Fibroblast of skin of right biceps (primary cell): ENCODE results near the gene DRP2.
"Not testable (repeated sequence)": the region's sequence is repeated elsewhere in the genome, so short reads cannot be mapped to it uniquely, and the experiment has no call there.

ENCODE experiments used
- DNase-seq: peaks from one replicate; pipeline ENCODE4 v3.0.0-alpha.2; 2013

Gene DRP2

GRCh38 chrX:101237041-101237440 is 17.5 kb downstream of the DRP2 start:
- DNase-seq = no peak

GRCh38 chrX:101241531-101241930 is 21.9 kb downstream of the DRP2 start:
- DNase-seq = no peak

GRCh38 chrX:101252634-101253033 is 33.0 kb downstream of the DRP2 start:
- DNase-seq = peak; percentile 11

DNA sequence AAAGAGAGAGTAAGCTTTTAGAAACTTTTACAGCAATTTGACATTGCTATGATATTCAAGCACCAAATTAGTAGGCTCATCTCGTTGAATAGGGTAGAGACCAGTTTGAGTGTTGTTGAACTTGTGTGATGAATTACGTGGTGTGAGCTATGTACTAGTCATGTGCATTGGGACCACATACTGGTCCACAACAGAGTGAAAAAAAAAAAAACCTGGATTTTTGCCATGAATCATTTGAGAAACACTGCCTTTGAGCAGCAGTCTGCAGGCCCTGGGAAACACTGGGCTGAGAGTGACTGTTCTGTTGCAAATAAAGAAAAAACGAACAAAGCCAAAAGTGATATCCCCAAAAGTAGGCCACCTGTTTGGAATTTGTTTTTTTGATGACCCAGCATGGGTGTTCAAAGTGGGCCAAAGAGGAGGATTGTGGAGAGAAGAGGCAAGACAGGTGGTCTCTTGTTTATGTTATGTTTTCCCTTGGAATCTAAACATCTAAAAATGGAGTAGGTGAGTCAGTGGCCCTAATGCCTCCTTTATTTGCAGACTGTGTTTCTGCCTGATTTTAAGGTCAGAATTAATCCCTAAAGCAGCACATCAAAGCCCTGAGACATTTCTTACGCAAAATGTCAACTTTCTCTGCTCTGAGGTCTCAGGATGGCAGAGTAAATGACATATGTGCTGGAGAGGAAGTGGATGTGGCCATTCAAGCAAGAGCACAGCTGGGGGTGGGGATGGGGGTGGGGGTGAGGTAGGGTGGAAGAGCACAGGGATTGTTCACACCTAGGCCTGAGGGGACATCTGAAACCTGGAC is 38.1 kb downstream of the DRP2 start:
- DNase-seq = peak; percentile 24

- no peak for DNase-seq
These were observed 38.6 kb downstream of the DRP2 start for GRCh38 chrX:101258259-101258581.

DNA sequence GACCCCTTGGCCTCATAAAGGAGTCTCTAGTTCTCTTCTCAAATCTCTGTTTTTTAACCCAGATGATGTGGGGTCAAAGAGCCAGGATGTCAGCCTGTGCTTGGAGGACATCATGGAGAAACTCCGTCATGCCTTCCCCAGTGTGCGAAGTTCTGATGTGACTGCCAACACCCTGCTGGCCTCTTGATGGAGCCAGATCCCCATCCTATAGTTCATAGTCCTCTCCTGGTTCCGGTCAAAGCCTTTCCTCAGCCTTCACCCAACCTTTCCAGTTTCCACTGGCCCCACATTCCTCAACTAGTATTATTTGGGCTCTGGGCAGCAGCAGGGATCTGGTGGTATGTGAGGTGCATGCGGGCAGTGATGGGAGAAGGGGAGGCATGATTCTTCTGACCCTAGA is 40.8 kb downstream of the DRP2 start:
- no peak for DNase-seq

GRCh38 chrX:101262590-101262989 is 43.0 kb downstream of the DRP2 start:
- DNase-seq = no peak

DNA sequence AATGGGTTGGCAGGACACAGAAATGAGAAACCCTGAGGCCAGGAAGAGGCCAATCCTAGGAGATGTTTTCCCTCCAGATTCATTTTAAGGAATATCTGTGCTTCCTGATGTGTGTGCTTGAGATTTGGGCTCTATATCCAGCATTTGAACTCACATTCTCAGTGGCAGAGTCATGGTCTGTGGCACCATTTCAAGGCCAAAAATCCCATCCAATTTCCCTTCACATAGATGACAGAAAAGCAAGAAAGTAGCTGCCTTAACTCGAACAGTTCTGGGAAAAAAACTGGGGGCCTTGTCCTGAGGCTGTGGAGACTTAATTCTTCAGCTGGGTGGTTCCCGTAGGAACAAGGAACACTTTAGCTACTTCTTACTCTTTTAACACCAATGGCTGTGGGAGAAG is 44.2 kb downstream of the DRP2 start:
- no peak for DNase-seq

DNA sequence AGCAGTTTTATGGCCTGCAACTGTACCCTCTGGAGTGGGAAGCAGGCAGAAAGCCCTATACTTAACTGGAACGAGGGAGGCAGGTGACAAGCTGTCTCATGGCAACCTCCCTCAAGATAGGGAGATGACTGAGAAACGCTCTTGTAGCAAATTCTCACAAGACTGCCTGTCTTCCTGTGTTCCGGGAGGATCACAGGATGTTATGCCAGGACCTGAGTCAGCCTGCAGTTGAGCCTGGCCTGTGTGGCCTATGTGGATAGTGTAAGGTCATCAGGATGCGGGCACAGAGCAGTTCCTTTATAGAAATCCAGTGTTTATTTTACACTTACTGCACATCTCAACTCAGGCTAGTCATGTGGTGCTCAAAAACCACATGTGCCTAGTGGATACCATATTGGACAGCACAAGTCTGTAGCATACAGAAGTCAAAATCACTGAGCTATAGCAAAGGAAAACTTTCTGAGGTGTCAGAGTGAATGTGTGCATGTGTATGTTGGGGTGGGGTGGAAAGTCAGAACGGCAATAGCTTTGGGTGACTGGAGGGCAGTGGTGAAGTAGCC is 46.4 kb downstream of the DRP2 start:
- DNase-seq = peak; percentile 27

DNA sequence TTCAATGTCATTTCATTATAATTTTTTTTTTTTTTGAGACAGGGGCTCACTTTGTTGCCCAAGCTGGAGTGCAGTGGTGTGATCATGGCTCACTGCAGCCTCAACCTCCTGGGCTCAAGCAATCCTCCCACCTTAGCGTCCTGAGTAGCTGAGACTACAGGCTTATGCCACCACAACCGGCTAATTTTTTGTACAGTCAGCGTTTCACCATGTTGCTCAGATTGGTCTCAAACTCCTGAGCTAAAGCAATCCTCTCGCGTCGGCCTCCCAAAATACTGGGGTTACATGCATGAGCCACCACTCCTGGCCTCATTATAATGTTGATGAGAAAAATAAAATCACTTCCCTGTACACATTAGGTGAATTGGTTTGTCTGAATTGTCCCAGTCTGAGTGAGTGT is 54.6 kb downstream of the DRP2 start:
- DNase-seq = no peak

- DNase-seq = no peak
These were observed 56.7 kb downstream of the DRP2 start for GRCh38 chrX:101276238-101276637.

GRCh38 chrX:101287402-101287801 is 67.8 kb downstream of the DRP2 start:
- peak; percentile 40 for DNase-seq

GRCh38 chrX:101290957-101291603 is 71.5 kb downstream of the DRP2 start, which contains the start of gene TAF7L:
TAF7L (minus strand) TSS chrX:101291334; CDS start chrX:101287543, 3,791 bp downstream.
- DNase-seq = peak; percentile 16

DNA sequence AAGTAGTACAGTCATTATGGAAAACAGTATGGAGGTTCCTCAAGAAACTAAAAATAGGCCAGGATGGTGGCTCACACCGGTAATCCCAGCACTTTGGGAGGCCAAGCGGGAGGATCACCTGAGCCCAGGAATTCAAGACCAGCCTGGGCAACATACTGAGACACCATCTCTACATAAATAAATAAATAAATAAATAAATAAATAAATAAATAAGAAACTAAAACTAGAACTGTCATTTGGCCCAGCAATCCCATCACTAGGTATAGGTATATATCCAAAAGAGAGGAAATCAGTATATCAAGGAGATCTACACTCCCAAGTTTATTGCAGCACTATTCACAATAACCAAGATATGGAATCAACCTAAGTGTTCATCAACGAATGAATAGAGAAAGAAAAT is 76.0 kb downstream of the DRP2 start:
- not testable (repeated sequence) for DNase-seq

GRCh38 chrX:101303790-101304189 is 84.2 kb downstream of the DRP2 start:
- no peak for DNase-seq
